ENCODE data around the gene SOX6. TPM values are rescaled to one million over a fixed set of nuclear protein-coding genes. Genes with fewer than 3 reads are reported as not detected.

Gene SOX6
- total RNA-seq, 4 donors from 2014 or later: 1.7 to 3.6 (median 3.2) TPM

- no peaks in the 10 kb centered on the region for H3K4me1 ChIP-seq
- TF ChIP-seq POLR2AphosphoS5 (IDR thresholded peaks at IDR 0.05): no peak
- no peak for TF ChIP-seq CTCF (IDR thresholded peaks at IDR 0.05)
- TF ChIP-seq EP300 (IDR thresholded peaks at IDR 0.05): no peak
- TF ChIP-seq POLR2A (IDR thresholded peaks at IDR 0.05; ENCODE audit: low read depth): no peak
- H3K27ac ChIP-seq (replicated peaks in 1 of 4): no peak overlapping the region
- WGBS: 78% methylated on average over 4 of the region's 4 CpGs
- intact Hi-C loops (cut with DNase I): no loop called here
- no peaks in the 10 kb centered on the region for H3K9me3 ChIP-seq
- no peak for DNase-seq (ENCODE audit: extremely low spot score)
- no peak overlapping the region for H3K4me3 ChIP-seq
- H3K27me3 ChIP-seq: no peaks in the 10 kb centered on the region
- no peaks in the 10 kb centered on the region for H3K36me3 ChIP-seq
These were observed 29.6 kb downstream of the SOX6 start for GRCh38 chr11:16326679-16327297.

GRCh38 chr11:16322190-16322589 lies 34.2 kb downstream of the SOX6 start:
- H3K27ac ChIP-seq (replicated peaks in 1 of 4): no peak overlapping the region
- H3K9me3 ChIP-seq: no peaks in the 10 kb centered on the region
- no peaks in the 10 kb centered on the region for H3K4me1 ChIP-seq
- TF ChIP-seq POLR2A (IDR thresholded peaks at IDR 0.05; ENCODE audit: low read depth) (no peak), POLR2AphosphoS5 (IDR thresholded peaks at IDR 0.05) (no peak), CTCF (IDR thresholded peaks at IDR 0.05) (no peak), EP300 (IDR thresholded peaks at IDR 0.05) (no peak)
- intact Hi-C loops (cut with DNase I): no loop called here
- DNase-seq (ENCODE audit: extremely low spot score): no peak
- H3K36me3 ChIP-seq: no peaks in the 10 kb centered on the region
- no peak overlapping the region for H3K4me3 ChIP-seq
- no peaks in the 10 kb centered on the region for H3K27me3 ChIP-seq
- 97% methylated on average over 2 of the region's 2 CpGs for WGBS

GRCh38 chr11:16321148-16321547 lies 35.2 kb downstream of the SOX6 start:
- WGBS: 89% methylated on average over 2 of the region's 2 CpGs
- Histone ChIP-seq H3K4me3 (no peak overlapping the region), H3K27me3 (no peaks in the 10 kb centered on the region), H3K9me3 (no peaks in the 10 kb centered on the region), H3K4me1 (no peaks in the 10 kb centered on the region), H3K27ac (replicated peaks in 1 of 4) (no peak overlapping the region), H3K36me3 (no peaks in the 10 kb centered on the region)
- intact Hi-C loops (cut with DNase I): no loop called here
- TF ChIP-seq EP300 (IDR thresholded peaks at IDR 0.05): no peak
- TF ChIP-seq POLR2AphosphoS5 (IDR thresholded peaks at IDR 0.05): no peak
- no peak for TF ChIP-seq CTCF (IDR thresholded peaks at IDR 0.05)
- no peak for TF ChIP-seq POLR2A (IDR thresholded peaks at IDR 0.05; ENCODE audit: low read depth)
- DNase-seq (ENCODE audit: extremely low spot score): no peak

- TF ChIP-seq POLR2A (IDR thresholded peaks at IDR 0.05; ENCODE audit: low read depth): no peak
- TF ChIP-seq EP300 (IDR thresholded peaks at IDR 0.05): no peak
- TF ChIP-seq CTCF (IDR thresholded peaks at IDR 0.05): no peak
- no peak for TF ChIP-seq POLR2AphosphoS5 (IDR thresholded peaks at IDR 0.05)
- intact Hi-C loops (cut with DNase I): no loop called here
- H3K4me1 ChIP-seq: no peaks in the 10 kb centered on the region
- no peaks in the 10 kb centered on the region for H3K9me3 ChIP-seq
- no peak overlapping the region for H3K4me3 ChIP-seq
- WGBS: 88% methylated on average over 9 of the region's 9 CpGs
- DNase-seq (ENCODE audit: extremely low spot score): no peak
- H3K27me3 ChIP-seq: no peaks in the 10 kb centered on the region
- no peak overlapping the region for H3K27ac ChIP-seq (replicated peaks in 1 of 4)
- no peaks in the 10 kb centered on the region for H3K36me3 ChIP-seq
These were observed 38.0 kb downstream of the SOX6 start for GRCh38 chr11:16318320-16318719.

GRCh38 chr11:16317712-16318111 lies 38.6 kb downstream of the SOX6 start:
- 53% methylated on average over 1 of the region's 1 CpG for WGBS
- no peaks in the 10 kb centered on the region for H3K4me1 ChIP-seq
- DNase-seq (ENCODE audit: extremely low spot score): no peak
- intact Hi-C loops (cut with DNase I): no loop called here
- no peak overlapping the region for H3K27ac ChIP-seq (replicated peaks in 1 of 4)
- H3K36me3 ChIP-seq: no peaks in the 10 kb centered on the region
- no peak for TF ChIP-seq POLR2AphosphoS5 (IDR thresholded peaks at IDR 0.05)
- no peak for TF ChIP-seq POLR2A (IDR thresholded peaks at IDR 0.05; ENCODE audit: low read depth)
- TF ChIP-seq EP300 (IDR thresholded peaks at IDR 0.05): no peak
- TF ChIP-seq CTCF (IDR thresholded peaks at IDR 0.05): no peak
- H3K9me3 ChIP-seq: no peaks in the 10 kb centered on the region
- H3K4me3 ChIP-seq: no peak overlapping the region
- no peaks in the 10 kb centered on the region for H3K27me3 ChIP-seq

Data from esophagus muscularis mucosa (tissue), 4 donors.